ENCODE results near the gene ATN1.

ATN1 gene

DNA sequence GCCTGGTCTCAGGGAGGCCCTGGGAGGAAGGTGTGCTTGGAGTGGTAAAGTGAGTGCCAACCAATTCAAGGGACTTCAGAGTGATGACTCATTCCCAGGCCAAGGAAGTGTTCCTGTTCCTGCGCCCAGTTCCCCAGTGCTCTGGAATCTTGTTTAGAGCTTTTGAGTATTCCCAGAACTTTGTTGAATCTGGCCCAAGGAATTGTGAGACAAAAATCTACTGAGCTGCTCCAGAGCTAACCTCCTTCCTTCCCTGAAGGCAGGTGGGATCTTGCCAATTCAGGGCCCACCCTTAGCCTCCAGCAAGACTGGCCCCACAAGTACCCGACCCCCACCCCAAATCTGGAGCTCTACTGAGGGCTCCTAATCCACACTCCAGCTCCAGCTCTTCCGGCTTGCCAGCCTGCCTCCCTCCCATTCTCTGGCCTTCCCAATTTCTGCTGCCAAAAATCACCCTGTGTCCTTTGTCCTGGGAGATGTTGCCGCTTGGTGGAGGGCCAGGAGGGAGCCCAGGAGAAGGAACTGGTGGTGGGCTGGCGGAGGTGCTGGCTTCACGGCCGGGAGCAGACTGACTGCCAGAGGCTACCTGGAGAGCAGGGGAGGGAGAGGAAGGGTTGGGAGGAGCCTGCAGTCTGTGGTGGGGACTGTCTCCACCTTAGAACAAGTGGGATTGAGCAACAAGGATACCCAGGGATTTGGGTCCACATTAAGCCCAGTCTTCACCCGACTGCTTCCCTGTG is 2.0 kb upstream of the ATN1 start:
- no peak for DNase-seq

DNA sequence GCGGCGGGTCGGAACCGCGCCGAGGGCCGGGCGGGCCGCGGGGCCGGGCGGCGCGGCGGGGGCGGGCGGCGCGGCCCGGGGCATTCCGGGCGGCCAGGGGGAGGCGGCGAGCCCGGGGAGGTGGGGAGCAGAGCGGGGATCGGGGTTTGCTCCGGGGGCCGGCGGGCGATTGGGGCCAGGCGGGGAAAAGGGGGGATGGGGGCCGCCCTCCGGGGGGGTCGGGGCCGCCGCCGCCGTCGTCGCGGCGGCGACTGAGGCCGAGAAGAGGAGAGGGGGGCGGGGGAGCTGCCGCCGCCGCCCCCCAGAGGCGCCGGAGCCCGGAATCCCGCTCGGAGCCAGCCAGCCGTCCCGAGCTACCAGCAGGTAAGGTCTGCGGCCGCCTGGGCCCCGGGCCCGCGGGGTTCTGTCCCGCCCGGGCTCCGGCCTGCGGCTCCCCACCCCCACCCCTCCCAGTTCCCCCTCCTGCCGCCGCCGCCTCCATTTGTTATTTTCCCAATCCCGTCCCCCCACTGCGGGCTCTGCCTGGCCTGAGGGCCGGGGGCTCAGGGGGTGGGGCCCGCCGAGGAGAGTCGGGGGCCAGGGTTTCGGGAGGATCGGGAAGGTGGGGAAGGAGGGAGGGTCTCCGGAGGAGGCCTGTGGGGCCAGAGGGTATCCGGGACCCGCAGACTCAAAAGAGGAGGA is 403 bp downstream of the ATN1 start:
- no peak for DNase-seq

DNA sequence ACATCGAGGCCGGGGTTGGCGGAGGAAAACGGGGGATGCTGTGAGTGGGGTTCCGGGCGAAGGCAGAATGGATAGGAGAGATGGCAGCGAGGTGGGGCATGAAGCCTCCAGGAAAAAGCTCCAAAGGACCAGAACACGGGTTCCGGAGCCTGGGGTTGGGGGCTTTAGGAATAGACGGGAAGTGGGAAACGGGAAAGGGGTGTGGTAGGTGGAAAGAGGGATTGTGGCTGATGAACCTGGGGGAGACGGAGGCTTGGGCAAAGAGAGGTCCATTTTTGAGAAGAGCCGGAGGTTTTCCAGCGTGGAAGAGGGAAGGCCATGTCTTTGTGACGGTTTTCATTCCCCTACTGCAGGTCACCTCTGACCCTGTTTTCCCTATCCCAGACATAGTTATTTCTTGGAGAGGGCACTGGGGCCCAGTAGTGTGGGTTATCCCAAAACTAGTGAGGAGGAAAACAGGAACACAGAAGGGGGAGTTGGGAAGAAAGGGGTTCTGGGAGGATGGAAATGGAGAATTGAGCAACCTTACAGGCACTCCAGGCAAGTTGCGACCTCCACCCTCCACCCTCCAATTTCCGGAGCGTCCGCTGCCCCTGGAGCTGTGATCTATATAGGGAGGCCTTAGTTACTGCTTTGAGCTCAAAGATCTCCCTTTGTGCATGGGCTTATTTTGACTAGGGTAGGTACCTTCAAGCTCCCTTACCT is 1.1 kb downstream of the ATN1 start:
- no peak for DNase-seq

DNA sequence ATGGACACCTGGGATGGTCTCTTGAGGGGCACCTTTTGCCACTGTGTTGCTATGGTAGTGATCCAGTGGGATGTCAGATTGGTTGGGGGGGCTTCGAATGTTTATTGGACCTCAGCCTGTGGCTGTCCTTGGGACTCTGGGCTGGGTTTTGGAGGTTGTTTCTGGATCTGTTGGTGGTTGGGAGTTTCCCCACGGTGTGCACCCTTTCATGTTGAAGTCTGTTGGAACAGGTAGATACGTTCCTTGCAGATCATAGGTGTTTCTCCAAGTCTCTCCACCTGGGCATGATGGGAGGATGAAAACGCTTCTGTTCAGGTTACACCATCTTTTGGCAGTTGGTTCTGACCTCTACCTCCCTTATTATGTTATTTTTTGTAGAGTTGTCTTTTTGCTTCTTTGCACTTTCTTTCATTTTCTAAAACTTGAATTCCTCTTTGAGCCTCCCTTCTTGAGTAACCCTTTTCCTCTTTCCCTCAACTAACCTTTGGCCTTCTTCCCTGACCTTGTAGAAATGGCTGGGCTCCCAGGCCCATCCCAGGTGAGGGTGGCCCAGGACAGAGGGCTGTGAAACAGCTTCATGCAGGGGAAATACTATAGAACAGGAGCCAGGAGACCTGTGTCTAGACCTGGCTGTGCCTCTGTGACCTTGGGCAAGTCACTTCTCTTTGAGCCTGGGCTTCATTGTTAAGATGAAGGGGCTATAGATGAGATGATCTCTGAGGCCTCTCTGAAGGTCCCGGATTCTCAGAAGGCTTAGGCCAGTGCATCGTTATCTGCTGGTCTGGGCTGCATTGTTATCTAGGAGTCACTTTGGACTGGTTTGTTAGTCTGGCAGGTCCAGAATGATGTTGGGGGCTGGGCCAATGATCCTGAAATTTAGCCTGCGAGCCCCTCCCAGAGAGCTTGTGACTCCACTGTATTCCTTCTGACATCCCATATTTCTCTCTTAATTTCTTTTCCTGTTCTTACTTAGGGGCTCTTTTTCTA is 2.0 kb downstream of the ATN1 start:
- no peak for DNase-seq

DNA sequence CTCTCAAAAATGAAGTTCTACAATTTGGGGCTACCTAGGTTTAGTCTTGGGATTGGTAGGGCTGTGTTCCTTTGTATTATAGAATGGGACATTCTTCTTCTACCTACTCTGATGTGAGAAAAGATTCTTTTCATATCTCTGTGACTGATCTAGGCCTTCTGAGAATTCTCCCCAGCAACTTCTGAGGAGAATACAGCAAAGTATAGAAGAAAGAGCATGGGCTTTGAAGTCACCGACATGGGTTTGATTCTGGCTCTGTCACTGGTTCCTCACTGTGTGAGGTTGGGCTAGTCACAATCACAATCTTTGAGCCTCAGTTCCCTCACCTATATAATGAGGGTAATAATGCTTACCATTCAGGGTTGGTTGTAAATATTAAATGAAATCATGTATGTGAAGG is 5.0 kb downstream of the ATN1 start:
- DNase-seq: no peak

DNA sequence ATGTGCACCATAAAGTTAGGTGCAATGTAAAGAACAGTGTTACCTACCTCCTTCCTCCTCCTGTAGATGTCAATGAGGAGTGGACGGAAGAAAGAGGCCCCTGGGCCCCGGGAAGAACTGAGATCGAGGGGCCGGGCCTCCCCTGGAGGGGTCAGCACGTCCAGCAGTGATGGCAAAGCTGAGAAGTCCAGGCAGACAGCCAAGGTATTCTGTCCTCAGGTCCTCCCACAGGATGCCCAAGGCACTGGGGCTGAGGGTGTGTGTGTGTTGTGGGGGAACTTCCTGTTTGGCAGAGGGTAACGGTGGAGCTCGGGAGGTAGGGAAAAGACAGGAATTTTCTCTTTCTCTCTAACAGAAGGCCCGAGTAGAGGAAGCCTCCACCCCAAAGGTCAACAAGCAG is 6.4 kb downstream of the ATN1 start:
- DNase-seq: no peak

DNA sequence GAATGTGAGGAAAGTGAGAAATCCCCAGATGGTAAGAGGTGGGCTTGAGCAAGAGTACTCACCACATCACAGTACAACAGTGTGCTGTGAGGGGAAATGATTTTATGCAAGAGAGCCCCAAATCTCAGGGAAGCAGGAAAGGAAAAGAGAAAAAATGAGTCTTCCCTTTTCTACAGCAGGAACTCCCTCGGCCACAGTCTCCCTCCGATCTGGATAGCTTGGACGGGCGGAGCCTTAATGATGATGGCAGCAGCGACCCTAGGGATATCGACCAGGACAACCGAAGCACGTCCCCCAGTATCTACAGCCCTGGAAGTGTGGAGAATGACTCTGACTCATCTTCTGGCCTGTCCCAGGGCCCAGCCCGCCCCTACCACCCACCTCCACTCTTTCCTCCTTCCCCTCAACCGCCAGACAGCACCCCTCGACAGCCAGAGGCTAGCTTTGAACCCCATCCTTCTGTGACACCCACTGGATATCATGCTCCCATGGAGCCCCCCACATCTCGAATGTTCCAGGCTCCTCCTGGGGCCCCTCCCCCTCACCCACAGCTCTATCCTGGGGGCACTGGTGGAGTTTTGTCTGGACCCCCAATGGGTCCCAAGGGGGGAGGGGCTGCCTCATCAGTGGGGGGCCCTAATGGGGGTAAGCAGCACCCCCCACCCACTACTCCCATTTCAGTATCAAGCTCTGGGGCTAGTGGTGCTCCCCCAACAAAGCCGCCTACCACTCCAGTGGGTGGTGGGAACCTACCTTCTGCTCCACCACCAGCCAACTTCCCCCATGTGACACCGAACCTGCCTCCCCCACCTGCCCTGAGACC is 7.8 kb downstream of the ATN1 start:
- DNase-seq: peak; percentile 69 to 81

DNA sequence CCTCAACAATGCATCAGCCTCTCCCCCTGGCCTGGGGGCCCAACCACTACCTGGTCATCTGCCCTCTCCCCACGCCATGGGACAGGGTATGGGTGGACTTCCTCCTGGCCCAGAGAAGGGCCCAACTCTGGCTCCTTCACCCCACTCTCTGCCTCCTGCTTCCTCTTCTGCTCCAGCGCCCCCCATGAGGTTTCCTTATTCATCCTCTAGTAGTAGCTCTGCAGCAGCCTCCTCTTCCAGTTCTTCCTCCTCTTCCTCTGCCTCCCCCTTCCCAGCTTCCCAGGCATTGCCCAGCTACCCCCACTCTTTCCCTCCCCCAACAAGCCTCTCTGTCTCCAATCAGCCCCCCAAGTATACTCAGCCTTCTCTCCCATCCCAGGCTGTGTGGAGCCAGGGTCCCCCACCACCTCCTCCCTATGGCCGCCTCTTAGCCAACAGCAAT is 8.5 kb downstream of the ATN1 start:
- DNase-seq: peak; percentile 55 to 75

DNA sequence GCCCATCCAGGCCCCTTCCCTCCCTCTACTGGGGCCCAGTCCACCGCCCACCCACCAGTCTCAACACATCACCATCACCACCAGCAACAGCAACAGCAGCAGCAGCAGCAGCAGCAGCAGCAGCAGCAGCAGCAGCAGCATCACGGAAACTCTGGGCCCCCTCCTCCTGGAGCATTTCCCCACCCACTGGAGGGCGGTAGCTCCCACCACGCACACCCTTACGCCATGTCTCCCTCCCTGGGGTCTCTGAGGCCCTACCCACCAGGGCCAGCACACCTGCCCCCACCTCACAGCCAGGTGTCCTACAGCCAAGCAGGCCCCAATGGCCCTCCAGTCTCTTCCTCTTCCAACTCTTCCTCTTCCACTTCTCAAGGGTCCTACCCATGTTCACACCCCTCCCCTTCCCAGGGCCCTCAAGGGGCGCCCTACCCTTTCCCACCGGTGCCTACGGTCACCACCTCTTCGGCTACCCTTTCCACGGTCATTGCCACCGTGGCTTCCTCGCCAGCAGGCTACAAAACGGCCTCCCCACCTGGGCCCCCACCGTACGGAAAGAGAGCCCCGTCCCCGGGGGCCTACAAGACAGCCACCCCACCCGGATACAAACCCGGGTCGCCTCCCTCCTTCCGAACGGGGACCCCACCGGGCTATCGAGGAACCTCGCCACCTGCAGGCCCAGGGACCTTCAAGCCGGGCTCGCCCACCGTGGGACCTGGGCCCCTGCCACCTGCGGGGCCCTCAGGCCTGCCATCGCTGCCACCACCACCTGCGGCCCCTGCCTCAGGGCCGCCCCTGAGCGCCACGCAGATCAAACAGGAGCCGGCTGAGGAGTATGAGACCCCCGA is 9.1 kb downstream of the ATN1 start:
- DNase-seq: peak in 1 of 2 donors; percentile 53

DNA sequence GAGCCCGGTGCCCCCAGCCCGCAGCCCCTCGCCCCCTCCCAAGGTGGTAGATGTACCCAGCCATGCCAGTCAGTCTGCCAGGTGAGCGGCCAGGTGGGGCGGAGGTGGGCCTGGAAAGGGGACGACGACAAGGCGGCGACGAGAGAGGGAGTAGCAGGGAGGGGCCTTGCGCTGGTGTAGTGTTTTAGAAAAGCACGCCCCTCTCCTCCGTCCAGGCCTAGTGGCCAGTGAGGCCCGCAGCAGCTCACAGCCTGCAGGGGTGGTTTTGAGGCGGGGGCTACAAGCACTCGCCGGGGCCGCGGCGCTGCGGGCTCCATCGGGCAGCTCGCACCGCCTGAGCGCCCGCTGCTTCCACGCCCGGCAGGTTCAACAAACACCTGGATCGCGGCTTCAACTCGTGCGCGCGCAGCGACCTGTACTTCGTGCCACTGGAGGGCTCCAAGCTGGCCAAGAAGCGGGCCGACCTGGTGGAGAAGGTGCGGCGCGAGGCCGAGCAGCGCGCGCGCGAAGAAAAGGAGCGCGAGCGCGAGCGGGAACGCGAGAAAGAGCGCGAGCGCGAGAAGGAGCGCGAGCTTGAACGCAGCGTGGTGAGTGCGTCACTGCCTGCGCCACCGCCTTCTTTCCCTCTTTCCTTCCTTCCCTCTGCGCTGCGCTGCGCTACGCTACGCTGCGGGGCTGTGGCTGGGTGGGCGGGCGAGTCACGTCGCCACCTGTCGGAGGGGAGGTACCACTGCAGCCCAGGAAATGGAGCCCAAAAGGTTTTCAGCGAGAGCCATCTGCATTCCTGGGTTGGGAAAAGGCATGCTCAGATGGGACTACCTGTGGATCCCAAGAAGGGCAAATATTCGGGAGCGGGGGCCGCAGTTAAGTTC is 10.0 kb downstream of the ATN1 start:
- DNase-seq: peak; percentile 94

DNA sequence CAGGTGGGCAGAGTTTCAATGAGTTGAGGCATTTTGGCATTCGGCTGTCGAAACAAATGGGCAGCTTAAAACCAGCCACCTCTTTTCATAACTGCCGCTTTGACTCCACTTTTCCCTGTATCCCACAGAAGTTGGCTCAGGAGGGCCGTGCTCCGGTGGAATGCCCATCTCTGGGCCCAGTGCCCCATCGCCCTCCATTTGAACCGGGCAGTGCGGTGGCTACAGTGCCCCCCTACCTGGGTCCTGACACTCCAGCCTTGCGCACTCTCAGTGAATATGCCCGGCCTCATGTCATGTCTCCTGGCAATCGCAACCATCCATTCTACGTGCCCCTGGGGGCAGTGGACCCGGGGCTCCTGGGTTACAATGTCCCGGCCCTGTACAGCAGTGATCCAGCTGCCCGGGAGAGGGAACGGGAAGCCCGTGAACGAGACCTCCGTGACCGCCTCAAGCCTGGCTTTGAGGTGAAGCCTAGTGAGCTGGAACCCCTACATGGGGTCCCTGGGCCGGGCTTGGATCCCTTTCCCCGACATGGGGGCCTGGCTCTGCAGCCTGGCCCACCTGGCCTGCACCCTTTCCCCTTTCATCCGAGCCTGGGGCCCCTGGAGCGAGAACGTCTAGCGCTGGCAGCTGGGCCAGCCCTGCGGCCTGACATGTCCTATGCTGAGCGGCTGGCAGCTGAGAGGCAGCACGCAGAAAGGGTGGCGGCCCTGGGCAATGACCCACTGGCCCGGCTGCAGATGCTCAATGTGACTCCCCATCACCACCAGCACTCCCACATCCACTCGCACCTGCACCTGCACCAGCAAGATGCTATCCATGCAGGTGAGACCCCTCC is 10.8 kb downstream of the ATN1 start:
- no peak for DNase-seq

DNA sequence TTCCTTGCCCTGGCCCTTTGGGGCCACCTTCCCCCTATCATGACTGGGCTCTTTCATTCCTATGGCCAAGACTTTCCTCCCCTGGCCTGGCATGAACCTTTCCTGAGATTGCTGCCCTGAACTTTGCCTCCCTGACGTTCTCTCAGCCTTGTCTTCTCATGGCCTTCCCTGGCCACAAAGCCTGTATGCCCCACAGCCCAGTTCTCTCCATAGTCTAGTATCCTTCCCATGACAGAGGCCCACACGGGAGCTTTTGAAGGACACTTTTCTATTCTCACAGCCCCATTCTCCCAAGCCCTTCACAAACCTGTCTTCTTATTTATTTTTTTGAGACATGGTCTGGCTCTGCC is 11.4 kb downstream of the ATN1 start:
- no peak for DNase-seq

DNA sequence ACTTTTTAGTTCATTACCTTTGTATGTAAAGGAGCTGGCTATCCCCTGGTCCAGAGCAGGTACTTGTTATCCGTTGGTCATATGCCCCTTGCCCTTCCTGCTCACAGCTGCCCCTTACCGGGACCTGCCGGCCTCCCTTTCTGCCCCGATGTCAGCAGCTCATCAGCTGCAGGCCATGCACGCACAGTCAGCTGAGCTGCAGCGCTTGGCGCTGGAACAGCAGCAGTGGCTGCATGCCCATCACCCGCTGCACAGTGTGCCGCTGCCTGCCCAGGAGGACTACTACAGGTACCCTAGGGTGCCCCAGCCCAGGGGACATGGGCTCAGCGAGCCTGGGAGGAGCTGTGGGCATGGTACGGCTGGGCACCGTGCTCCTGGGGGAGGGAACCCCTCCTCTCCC is 13.5 kb downstream of the ATN1 start:
- DNase-seq: no peak

DNA sequence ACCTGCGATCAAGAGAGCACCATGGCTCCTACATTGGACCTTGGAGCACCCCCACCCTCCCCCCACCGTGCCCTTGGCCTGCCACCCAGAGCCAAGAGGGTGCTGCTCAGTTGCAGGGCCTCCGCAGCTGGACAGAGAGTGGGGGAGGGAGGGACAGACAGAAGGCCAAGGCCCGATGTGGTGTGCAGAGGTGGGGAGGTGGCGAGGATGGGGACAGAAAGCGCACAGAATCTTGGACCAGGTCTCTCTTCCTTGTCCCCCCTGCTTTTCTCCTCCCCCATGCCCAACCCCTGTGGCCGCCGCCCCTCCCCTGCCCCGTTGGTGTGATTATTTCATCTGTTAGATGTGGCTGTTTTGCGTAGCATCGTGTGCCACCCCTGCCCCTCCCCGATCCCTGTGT is 14.0 kb downstream of the ATN1 start:
- DNase-seq: no peak

DNA sequence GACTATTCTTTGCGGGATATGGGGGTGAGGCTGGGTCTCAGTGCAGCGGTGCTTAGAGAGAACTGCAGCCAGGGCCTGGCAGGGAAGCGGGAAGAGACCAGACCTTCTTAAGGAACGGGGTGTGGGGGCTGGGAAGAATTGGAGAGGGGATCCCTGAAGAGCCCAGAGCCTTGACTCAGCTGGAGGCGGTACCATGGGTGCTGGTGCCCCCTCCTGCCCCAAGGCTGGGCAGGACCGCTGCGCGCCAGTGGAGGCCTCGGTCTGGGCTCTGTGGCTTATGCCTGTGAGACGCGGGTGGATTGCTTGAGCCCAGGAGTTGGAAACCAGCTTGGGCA is 14.5 kb downstream of the ATN1 start:
- no peak for DNase-seq

DNA sequence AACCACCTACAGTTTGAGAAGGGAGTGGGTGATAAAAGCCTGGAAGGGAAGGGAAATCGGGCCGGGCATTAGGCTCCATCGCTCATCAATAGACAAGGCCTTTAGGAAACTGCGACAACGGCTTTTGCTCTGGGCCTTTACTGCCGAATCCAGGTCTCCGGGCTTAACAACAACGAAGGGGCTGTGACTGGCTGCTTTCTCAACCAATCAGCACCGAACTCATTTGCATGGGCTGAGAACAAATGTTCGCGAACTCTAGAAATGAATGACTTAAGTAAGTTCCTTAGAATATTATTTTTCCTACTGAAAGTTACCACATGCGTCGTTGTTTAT is 15.6 kb downstream of the ATN1 start:
- DNase-seq: peak; percentile 84 to 87

DNA sequence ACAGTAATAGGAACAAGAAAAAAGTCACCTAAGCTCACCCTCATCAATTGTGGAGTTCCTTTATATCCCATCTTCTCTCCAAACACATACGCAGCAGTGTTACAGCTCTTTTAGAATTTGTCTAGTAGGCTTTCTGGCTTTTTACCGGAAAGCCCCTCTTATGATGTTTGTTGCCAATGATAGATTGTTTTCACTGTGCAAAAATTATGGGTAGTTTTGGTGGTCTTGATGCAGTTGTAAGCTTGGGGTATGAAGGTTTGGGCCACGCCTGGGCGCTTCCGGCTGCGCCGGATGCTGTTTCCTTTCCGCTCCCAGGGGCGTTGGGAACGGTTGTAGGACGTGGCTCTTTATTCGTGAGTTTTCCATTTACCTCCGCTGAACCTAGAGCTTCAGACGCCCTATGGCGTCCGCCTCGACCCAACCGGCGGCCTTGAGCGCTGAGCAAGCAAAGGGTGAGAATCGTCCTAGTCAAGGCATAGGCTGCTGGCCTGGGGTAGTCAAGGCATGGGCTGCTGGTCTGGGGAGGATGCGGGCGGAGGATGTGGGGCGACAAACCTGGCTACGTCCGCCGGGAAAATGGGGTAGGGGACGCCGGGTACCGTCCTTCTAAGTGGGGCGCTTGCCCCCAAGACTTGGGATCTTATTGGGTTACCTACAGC is 16.1 kb downstream of the ATN1 start, which contains the start of the genes C12orf57 and RNU7-1:
C12orf57 (plus strand) TSS at position 301 of the 659 bp plus-strand sequence; CDS start at position 401, 100 bp downstream.
RNU7-1 (plus strand) TSS at position 95 of the 659 bp plus-strand sequence.
- peak; percentile 90 to 95 for DNase-seq

Measured in inflammatory macrophage (primary cell).